NCI-H2196 treated with DMSO at 0.1 percent for 48 hours (cell line): Measurements from ENCODE around the gene NRP2.

Experiments used
- DNase-seq: peaks from one replicate; lab custom pipeline; 2025; ENCODE audit not compliant: unreplicated experiment; lab: John Stamatoyannopoulos, UW

Gene NRP2

DNA sequence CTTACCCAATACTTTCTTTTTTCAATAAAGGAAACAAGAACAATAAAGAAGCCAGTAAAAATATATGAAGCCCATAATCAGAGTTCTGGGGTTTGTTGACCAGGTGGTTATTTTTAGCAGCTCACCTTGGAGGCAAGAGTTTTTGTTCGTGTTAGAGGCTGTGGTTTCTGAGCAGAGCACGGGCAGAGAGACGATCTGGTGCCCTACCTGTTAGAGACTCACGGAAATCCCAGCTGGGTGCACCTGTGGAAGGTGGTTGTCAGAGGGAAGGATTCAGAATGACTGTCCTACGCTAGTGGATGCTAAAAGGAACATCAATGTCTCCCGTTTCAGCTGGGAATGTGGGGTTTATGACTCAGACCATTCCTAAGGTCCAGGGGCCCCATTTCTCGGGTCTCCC, 87.6 kb downstream of the NRP2 start:
- no peak for DNase-seq

DNA sequence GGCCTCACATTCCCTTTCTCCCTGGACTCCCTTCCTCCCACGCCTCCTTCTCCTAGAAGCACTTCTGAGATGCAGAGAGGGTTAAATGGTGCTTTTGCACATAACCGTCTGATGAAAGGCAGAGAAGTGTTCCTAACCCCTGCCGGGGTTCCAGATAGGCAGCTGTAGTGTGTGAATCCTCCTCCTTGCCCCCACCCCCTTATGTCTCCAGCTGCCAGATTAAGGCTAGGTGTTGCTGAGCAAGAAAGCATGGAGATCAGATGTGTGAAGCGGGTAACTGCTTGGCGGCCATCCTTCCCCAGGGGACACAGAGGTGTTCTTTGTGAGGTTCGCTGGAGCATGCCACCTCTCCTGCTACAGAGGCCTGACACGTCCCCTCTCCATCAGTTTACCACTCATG, 88.3 kb downstream of the NRP2 start:
- DNase-seq: no peak

GRCh38 chr2:205771031-205771430, 88.7 kb downstream of the NRP2 start:
- no peak for DNase-seq

DNA sequence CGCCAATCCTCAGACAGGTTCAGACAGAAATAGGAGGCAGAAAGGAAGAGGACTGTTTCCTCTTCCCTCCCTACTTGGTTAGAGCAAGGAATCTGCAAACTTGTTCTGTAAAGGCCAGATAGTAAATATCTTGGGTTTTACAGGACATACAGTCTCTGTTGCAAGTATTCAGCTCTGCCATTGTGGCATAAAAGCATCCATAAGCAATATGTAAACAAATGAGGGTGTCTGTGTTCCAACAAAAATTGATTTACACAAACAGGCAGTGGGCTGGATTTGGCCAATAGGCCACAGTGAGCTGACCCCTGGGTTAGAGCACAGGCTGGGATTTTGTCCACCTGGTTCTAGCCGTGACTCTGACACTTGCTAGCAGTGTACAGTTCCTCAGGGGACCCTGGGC, 89.4 kb downstream of the NRP2 start:
- DNase-seq: no peak

GRCh38 chr2:205772983-205773382, 90.7 kb downstream of the NRP2 start:
- no peak for DNase-seq

DNA sequence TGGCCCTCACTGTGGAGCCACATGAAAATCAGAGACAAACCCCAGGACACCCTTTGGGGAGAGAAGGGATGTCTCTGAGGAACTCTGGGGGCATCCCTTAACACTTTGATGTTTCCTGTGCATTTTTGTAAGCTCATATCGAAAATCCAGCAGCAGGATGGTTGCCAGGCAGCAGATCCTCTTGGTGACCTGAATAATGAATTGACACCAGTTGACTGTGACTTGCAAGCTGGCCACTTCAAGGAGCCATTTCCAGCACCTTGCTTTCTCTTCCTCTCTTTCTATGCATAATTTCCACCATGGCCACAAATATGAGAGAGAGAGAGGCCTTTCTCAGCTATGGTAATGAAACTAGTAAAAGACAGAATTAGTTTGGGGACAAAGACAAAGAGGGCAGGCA, 91.7 kb downstream of the NRP2 start:
- DNase-seq: no peak

GRCh38 chr2:205775097-205775877, 93.0 kb downstream of the NRP2 start:
- no peak for DNase-seq

DNA sequence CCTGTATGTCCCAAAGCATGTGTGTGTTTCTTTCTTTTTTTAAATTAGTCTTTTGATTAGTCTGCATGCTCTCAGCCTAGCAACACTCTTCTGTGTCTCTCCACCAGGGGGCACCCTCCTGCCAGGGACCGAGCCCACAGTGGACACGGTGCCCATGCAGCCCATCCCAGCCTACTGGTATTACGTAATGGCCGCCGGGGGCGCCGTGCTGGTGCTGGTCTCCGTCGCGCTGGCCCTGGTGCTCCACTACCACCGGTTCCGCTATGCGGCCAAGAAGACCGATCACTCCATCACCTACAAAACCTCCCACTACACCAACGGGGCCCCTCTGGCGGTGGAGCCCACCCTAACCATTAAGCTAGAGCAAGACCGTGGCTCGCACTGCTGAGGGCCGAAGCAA, 93.8 kb downstream of the NRP2 start:
- DNase-seq: no peak

DNA sequence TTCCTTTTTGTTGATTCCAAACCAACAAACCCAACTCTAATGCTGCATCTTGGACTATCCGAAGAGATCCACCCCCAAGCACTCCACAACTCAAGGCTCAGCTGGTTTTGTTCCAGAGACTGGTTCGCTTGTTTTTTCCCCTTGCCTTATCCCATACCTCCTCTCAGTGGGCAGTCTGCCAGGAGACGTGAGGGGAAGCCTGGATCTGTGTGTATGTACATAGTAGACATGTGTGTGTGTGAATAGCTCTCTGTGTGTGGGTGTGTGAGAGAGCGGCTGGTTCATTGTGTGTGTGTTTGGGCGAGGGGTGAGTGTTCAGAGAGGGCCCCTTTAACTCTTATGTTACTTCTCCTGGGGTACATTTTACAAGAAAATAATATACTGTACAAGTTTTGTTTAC, 94.4 kb downstream of the NRP2 start:
- no peak for DNase-seq

DNA sequence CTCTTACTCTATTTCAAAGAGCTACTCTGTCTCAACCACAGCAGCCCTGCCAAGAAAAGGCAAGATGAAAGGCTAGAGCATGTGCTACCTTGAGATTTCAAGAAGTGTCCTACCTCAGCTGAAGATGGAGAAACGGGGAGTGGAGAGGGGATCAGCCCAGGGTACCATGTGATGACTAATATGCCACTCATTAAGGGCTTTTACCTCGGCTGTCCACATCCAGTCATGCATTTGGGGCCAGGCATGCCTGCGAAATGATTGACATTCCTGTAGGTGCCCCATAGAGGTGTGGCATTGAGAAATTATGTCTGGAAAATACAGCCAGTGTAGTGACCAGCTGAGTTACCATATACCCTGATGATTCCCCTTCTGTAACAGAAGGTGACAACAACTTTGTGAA, 96.1 kb downstream of the NRP2 start:
- no peak for DNase-seq

GRCh38 chr2:205780645-205781044, 98.3 kb downstream of the NRP2 start:
- DNase-seq: no peak

DNA sequence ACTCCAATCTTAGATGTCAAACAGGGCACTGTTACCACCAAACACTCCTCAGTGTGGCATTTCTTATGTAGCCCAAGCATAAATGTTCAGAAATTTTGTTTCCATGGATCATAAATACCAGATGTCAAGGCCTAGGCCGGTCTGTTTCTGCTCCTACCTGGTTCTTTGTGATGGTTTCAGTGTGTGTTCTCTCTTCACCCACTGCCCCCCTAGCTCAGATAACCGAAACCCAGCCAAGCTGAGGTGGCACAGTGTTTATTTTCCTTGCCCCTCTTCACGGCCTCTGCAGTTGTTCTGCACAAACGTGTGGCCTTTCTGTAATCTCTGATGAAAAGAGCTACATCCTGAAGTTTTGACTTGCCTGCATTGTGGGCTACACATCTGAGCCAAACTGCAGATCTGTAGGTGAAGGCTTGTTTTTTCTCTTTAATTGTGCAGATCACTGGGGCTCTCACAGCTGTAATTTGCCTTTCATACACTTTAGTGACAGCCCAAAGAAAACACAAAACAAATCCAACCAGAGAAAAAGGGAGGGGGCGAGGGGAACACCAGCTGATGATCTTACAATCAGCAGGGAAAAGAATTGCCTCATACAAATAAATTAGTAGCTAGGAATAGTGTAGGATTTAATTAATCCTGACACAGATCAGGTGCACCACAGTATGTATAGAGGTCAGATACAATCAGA, 99.1 kb downstream of the NRP2 start:
- DNase-seq: no peak

- no peak for DNase-seq
Observed at GRCh38 chr2:205782941-205783340, 100.6 kb downstream of the NRP2 start.

DNA sequence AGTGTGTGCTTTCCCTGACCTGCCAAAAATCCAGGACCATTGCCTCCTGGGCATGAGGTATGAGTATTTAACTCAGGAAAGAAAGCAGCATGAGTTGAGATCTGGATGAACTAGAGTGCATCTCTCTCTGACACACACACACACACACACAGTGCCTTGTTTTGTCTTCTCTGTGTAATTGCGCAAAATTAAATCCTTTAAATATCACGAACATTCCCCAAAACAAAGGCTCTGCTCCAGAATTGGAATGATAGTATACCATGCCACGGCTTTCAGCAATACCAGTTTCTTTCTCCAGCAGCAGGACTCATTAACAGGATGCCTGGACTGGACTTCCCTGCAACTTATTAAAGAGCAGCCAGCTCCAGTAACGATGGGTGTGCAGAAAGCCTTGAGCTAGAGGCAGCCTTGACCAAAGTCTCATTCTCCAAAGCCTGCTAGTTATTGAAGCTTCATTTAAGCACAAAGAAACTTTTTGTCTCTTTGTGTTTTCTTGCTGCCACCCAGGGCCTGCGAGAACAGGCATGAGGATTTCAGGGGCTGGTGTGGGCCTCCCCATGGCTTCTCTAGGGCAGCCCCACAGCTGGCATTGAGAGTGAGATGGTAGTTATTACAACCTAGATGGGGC, 101.7 kb downstream of the NRP2 start:
- no peak for DNase-seq

DNA sequence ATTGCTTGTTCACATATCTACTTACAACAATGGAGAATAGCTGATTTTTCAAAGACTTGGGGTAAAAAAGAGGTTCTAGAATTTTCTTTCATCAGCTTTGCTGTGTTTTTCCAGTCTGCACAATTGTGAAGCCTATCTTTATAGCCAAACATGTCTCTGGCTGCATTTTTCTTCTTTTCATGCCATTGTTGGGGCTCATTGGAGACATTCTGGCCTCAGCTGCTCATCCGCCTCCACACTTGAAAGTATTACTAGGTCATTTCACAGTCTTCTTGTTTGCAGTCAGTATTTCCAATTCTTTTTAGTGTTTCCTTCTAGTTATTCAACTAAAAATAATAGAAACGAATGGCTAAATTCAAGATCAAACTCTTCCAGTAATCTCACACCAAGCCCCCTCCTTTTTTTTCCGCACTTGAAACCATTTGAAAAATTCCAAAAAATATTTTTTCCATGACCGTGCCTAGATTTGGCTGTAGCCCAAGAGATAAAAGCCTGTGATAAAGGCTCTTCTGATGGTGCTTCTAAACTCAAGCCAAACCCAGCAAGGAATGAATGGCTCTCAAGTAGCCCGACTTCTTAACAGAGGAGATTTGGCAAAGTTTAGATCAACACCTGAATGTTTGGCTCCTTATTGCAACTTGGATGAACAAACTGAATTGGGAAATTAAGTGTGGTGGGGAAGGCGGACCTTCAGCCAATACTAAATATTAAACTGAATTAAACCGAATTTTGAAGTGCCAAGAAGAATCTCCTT, 103.4 kb downstream of the NRP2 start:
- DNase-seq: no peak

DNA sequence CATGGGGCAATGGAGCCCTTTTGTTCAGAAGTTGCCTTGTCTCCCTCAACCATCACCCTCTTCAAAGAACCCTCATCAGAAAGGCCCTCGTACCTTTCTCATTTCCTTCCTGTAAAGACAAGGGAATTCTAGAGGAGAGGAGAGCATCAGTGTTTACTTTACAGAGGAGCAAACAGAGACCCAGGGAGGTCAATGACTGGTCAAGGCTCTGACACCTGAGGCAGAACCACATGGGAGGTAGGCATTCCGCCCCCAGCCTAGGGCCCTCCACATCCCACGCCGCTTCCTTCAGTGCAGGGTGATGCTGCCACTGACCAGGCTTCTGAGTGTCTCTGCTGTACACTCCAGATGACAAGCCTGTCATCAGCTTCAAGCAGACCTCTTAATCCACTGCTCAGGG, 104.7 kb downstream of the NRP2 start:
- DNase-seq: no peak

DNA sequence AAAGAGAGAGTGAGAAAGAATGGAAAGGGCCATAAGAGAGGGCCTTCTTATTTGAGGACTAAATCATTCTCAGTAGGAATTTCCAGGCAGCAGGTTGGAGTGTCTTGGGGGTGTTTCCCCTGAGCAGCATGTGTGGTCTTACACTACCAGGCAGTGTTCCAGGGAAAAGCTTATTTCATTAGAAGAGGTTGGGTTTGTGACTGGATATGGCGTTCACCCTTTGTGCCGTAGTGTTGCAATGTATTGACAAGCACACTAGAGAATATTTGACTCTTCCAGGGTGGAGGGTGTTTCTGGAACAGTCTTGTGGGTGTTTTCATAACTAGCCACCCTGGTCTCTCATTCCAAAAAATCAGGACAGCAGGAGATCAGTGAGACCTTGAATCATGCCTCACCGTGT, 105.5 kb downstream of the NRP2 start:
- no peak for DNase-seq

DNA sequence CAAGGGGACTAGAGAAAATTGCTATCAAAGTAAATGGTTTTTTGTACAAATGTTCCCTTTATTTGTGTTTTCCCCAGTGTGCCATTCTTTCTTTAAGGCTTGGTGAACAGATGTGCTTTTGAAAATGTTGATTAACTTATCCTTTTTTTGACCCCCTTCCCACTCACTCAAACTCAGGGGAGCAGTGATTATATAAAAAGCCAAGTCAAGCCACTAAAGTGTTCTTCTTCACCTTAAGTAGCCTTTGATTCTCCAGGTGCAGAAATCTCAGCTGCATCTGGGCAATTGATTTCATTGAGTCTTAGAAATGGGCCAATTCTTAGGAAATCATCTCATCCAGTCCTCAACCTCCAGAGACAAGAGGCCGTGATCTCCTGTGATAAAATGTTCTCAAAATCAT, 107.6 kb downstream of the NRP2 start:
- DNase-seq: no peak

DNA sequence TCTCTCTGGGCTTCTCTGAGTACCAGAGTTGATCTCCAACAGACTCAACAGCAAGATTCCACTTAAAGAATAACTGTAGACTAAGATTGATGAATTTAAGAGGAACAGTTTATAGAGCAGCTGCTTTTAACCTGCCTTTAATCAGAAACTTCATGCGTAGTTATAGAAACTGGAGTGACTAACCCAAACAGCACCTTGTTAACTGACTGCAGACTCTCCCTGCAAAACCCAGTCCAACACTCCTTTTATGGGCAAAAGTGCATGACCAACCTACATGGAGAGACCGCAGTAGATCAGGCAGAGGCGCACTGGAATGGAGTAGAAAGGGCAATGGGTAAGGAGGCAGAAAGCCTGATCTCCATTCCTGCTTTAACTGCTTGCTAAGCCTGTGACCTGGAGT, 110.6 kb downstream of the NRP2 start:
- DNase-seq: no peak

GRCh38 chr2:205796805-205797313, 114.6 kb downstream of the NRP2 start:
- DNase-seq: no peak

GRCh38 chr2:205797866-205798265, 115.6 kb downstream of the NRP2 start:
- no peak for DNase-seq
